Measurements from ENCODE around the gene FTCD. TPM values are rescaled to one million over a fixed set of nuclear protein-coding genes. Genes with fewer than 3 reads are reported as not detected.
"Not testable (repeated sequence)": the region's sequence is repeated elsewhere in the genome, so short reads cannot be mapped to it uniquely, and the experiment has no call there.

Gene FTCD
- total RNA-seq, 4 donors from 2014 or later: 0.29 TPM; not detected in 3

DNA sequence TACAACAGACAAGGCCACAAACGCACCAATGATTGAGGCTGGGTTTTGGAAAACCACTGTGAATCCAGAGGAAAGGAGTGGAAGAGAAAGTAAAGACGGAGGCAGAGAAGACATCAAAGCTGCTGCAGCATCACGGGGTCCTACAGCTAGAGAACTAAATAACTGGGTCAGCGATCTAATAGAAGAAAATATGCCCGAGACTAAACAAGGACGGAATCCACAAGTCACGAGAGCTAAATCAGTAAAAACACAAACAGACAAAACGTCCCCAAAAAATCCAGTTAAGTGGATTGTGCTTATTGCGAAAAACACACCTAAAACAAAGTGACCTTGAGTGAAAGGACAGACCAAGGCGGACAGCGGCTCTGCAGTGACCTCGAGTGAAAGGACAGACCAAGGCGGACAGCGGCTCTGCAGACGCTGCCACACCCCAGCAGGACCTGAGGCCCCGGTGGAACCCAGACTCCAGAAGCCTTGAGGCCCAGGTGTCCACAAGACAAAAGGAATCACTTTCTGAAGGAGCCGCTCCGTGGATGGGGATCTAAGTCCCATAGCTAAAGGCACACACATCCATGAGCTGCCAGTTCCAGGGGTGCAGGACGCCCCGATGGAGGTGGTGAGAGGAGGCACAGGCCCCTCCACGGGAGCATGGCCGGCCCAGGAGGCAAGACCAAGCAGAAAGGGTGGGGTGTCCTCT lies 6.0 kb downstream of the FTCD start:
- no peak for TF ChIP-seq POLR2A (IDR thresholded peaks at IDR 0.05)
- TF ChIP-seq, protein P1, sequence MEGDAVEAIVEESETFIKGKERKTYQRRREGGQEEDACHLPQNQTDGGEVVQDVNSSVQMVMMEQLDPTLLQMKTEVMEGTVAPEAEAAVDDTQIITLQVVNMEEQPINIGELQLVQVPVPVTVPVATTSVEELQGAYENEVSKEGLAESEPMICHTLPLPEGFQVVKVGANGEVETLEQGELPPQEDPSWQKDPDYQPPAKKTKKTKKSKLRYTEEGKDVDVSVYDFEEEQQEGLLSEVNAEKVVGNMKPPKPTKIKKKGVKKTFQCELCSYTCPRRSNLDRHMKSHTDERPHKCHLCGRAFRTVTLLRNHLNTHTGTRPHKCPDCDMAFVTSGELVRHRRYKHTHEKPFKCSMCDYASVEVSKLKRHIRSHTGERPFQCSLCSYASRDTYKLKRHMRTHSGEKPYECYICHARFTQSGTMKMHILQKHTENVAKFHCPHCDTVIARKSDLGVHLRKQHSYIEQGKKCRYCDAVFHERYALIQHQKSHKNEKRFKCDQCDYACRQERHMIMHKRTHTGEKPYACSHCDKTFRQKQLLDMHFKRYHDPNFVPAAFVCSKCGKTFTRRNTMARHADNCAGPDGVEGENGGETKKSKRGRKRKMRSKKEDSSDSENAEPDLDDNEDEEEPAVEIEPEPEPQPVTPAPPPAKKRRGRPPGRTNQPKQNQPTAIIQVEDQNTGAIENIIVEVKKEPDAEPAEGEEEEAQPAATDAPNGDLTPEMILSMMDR (IDR thresholded peaks at IDR 0.05): no peak
- no peak overlapping the region for H3K4me3 ChIP-seq (ENCODE audit: low read depth, poor library complexity, severe bottlenecking)
- WGBS, 2 donors: 82% methylated on average over 22 of the region's 22 CpGs
- intact Hi-C loops (cut with DNase I; ENCODE audit: low total_unique reads): no loop called here
- DNase-seq (ENCODE audit: low spot score in 2 of 2): no peak

DNA sequence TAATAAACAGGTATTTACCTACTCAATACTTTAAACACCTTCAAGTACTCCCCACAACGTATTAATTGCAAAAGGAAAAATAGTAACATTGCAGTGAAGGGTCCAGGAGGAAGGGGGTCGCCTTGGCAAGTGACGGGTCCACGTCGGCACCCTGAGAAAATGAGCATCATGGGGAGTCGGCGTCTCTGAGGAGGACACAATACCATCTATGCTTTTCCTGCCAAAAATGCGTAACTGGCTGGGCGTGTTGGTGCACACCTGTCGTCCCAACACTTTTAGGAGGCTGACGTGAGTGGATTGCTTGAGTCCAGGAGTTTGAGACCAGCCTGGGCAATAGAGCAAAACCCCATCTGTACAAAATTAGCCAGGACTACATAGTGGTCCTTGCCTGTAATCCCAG lies 7.3 kb downstream of the FTCD start:
- intact Hi-C loops (cut with DNase I; ENCODE audit: low total_unique reads): no loop called here
- 73 to 74% methylated on average over 11 of the region's 11 CpGs for WGBS, 2 donors
- no peak overlapping the region for H3K4me3 ChIP-seq (ENCODE audit: low read depth, poor library complexity, severe bottlenecking)
- no peak for TF ChIP-seq POLR2A (IDR thresholded peaks at IDR 0.05)
- TF ChIP-seq, protein P1 (IDR thresholded peaks at IDR 0.05): no peak
- DNase-seq (ENCODE audit: low spot score in 2 of 2): no peak

DNA sequence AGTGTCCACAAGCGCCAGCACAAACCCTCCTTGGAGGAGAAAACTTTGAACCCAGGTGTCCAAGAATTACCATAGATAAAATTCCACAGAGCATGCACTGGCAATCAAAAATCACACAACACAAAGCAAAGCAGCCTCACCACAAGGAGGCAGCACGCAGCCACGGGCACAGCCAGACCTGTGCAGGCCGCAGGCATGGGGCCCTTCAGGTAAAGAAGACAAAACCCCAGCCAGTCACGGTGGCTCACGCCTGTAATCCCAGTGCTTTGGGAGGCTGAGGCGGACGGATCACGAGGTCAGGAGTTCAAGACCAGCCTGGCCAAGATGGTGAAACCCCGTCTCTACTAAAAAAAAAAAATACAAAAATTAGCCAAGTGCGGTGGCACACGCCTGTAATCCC lies 8.0 kb downstream of the FTCD start:
- H3K4me3 ChIP-seq (ENCODE audit: low read depth, poor library complexity, severe bottlenecking); DNase-seq (ENCODE audit: low spot score in 2 of 2); intact Hi-C loops (cut with DNase I; ENCODE audit: low total_unique reads): not testable (repeated sequence)
- 80 to 83% methylated on average over 12 of the region's 12 CpGs for WGBS, 2 donors

GRCh38 chr21:46146856-46147255 lies 8.5 kb downstream of the FTCD start:
- no peak for TF ChIP-seq POLR2A (IDR thresholded peaks at IDR 0.05)
- TF ChIP-seq, protein P1 (IDR thresholded peaks at IDR 0.05): no peak
- no peak overlapping the region for H3K4me3 ChIP-seq (ENCODE audit: low read depth, poor library complexity, severe bottlenecking)
- intact Hi-C loops (cut with DNase I; ENCODE audit: low total_unique reads): no loop called here
- no peak for DNase-seq (ENCODE audit: low spot score in 2 of 2)
- 58 to 62% methylated on average over 14 of the region's 14 CpGs for WGBS, 2 donors

- no peak for TF ChIP-seq POLR2A (IDR thresholded peaks at IDR 0.05)
- TF ChIP-seq, protein P1 (IDR thresholded peaks at IDR 0.05): no peak
- 62 to 74% methylated on average over 16 to 52 of the region's 60 CpGs for WGBS, 2 donors
- intact Hi-C loops (cut with DNase I; ENCODE audit: low total_unique reads): no loop called here
- no peak overlapping the region for H3K4me3 ChIP-seq (ENCODE audit: low read depth, poor library complexity, severe bottlenecking)
- DNase-seq (ENCODE audit: low spot score in 2 of 2): no peak
These were observed 9.3 kb downstream of the FTCD start for GRCh38 chr21:46145840-46146691.

DNA sequence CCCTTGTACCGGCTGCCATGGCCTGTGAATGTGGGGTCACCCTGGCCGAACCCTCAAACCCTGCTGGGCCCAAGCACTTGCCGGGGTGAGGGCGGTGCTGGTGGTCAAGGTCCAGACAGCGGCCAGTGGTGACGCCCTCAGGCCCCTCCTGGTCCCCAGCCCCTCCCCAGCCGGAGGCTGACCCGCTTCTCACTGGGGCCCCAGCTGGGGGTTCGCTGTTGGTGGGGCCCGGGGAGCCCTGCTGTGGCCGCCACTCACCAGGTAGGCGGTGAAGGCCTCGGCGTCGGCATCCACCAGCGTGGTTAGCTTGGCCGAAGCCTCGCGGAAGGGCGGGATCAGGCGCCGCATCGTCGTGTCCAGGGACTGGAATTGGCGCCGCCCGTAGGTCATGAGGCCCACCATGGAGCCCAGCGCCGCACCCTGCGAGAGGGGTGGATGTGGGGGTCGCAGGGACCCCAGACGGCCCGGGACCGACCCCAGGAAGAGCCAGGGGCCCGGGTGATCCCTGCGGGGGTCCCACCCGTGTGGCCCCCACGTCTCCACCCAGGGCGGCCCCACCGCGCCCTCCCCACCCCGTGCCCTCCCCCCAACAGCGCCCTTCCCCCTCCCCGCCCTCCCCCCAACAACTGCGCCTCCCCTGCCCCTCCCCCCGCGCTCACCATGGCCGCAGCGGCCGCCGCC lies 10.1 kb downstream of the FTCD start:
- 90 to 94% methylated on average over 10 to 21 of the region's 51 CpGs for WGBS, 2 donors
- intact Hi-C loops (cut with DNase I; ENCODE audit: low total_unique reads): no loop called here
- no peak for TF ChIP-seq POLR2A (IDR thresholded peaks at IDR 0.05)
- TF ChIP-seq, protein P1 (IDR thresholded peaks at IDR 0.05): no peak

More for the DNA sequence above, 10.1 kb downstream of the FTCD start:
- H3K4me3 ChIP-seq (ENCODE audit: low read depth, poor library complexity, severe bottlenecking): no peak overlapping the region
- no peak for DNase-seq (ENCODE audit: low spot score in 2 of 2)
